Esophagus squamous epithelium (tissue), 5 donors: Measurements from ENCODE around the gene HEMGN. TPM values are rescaled to one million over a fixed set of nuclear protein-coding genes. Genes with fewer than 3 reads are reported as not detected.

Experiments
- DNase-seq: peaks from one replicate; lab custom pipeline; 2025; lab: John Stamatoyannopoulos, UW
- H3K27ac ChIP-seq, 4 donors: fragments of 200-600 bp; sonication (generic); one replicate each; pipeline ENCODE4 v1.5.1; 2016 to 2019; ENCODE audit warnings: mild to moderate bottlenecking in 1 of 4
- H3K27me3 ChIP-seq, 4 donors: fragments of 200-600 bp; sonication (generic); 1 replicate in 3 of 4; 2 replicates in 1 of 4; pipeline versions ENCODE4 v1.5.1 to v1.6.0; 2017 to 2021; ENCODE audit warnings: antibody characterized with exemption in 1 of 4
- H3K36me3 ChIP-seq, 3 donors: fragments of 200-600 bp; sonication (generic); one replicate each; pipeline ENCODE4 v1.5.1; 2016 to 2019
- H3K4me1 ChIP-seq, 3 donors: fragments of 200-600 bp; sonication (generic); one replicate each; pipeline ENCODE4 v1.5.1; 2017 to 2019
- H3K4me3 ChIP-seq, 4 donors: fragments of 200-600 bp; sonication (generic); 1 replicate in 3 of 4; 2 replicates in 1 of 4; pipeline ENCODE4 v1.5.1; 2016 to 2019; ENCODE audit warnings: mild to moderate bottlenecking in 2 of 4, moderate library complexity in 1 of 4
- H3K9me3 ChIP-seq, 3 donors: fragments of 200-600 bp; sonication (generic); one replicate each; pipeline ENCODE4 v1.5.1; 2016 to 2019
- POLR2A ChIP-seq, 4 donors: fragments of 450-650 bp; IDR thresholded peaks; one replicate each; pipeline ENCODE4 v1.6.1; 2017; ENCODE audit warnings: antibody characterized with exemption in 4 of 4, mild to moderate bottlenecking in 4 of 4, moderate library complexity in 3 of 4
- WGBS, 2 donors: methylation state at CpG; one replicate each; pipeline ENCODE4 v1.1.5; 2018; 5-methylcytosine and 5-hydroxymethylcytosine counted together
- intact Hi-C: fragments of 100-400 bp; cut with DNase I; formaldehyde crosslinking; loops from one replicate; pipeline ENCODE4 v1.15.0; 2022
- total RNA-seq, 4 donors: library from RNA; depleted of rRNA; stranded (reverse); fragments of >200 nt; gene quantifications; one replicate each; pipeline ENCODE4 v1.1.0, GENCODE V29; 2016
- TF ChIP-seq, protein P1 (sequence below), 6 experiments: fragments of 450-650 bp in 4 of 6; fragments of 200-600 bp in 2 of 6; sonication (generic) in 2 of 6; IDR thresholded peaks; one replicate each; pipeline ENCODE4 v1.5.1; 2016 to 2019; ENCODE audit warnings: antibody characterized with exemption in 6 of 6, mild to moderate bottlenecking in 4 of 6, moderate library complexity in 4 of 6
- donor health status: DM: yes; HTN: yes; CAD: no.

HEMGN gene
- total RNA-seq, 4 donors from 2014 or later = not detected

DNA sequence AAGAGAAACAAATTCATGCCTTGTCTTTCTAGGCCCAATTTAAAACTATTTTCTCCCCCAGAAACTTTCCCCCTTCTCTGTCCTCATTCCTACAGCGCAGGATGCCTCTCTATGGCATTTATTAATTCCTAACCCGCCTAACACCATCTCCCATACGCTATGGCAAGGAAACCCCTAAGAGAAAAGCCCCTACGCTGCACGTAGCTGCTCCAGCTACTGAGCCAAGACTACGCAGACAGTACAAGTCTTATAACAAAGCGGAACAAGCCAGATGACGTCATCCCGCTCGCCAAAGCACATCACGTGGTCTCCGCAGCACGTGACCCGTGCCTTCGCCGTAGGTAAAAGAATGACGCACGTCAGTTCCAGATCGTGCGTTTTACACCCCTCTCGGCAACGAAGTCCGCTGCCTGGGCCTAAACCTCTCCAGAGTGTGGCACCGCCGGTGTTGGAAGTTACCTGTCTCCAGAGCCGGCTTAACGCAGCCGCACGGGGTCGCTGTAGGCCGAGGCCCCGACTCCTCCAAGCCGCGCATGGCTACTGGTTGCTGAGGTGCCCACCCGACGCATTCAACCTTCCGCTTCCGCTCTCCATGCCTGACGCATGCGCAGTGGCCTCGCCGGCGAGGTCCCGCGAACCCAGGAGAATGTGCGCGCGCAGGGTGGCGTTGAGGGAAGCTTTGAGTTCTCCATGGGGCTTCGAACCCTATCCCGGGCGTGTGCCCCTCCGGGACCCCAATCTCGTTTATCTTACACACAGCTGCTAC is 15.8 kb downstream of the HEMGN start, which contains the start of gene TRMO:
Gene TRMO, minus strand, starts transcription at position 542 of the 766 bp plus-strand sequence. Its CDS starts 7 bp downstream, at position 535.
- peaks cover 9 to 48% (median 17%) of the 10 kb centered on the region in 3 donors for H3K4me1 ChIP-seq
- H3K36me3 ChIP-seq = no peaks in the 10 kb centered on the region
- WGBS, 2 donors = 0 to 2% methylated on average over 26 to 43 of the region's 54 CpGs
- peak within 1 kb of the TSS; percentile 96 to 99 (median 98) for H3K27ac ChIP-seq
- no peaks in the 10 kb centered on the region for H3K9me3 ChIP-seq
- H3K4me3 ChIP-seq = peak within 1 kb of the TSS; percentile 55 to 91 (median 62)
- intact Hi-C loops = loop anchor here (10.0 kb wide), 1 partner anchor 113 kb away; no protein-coding TSS in a partner anchor
- TF ChIP-seq, protein P1, sequence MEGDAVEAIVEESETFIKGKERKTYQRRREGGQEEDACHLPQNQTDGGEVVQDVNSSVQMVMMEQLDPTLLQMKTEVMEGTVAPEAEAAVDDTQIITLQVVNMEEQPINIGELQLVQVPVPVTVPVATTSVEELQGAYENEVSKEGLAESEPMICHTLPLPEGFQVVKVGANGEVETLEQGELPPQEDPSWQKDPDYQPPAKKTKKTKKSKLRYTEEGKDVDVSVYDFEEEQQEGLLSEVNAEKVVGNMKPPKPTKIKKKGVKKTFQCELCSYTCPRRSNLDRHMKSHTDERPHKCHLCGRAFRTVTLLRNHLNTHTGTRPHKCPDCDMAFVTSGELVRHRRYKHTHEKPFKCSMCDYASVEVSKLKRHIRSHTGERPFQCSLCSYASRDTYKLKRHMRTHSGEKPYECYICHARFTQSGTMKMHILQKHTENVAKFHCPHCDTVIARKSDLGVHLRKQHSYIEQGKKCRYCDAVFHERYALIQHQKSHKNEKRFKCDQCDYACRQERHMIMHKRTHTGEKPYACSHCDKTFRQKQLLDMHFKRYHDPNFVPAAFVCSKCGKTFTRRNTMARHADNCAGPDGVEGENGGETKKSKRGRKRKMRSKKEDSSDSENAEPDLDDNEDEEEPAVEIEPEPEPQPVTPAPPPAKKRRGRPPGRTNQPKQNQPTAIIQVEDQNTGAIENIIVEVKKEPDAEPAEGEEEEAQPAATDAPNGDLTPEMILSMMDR (IDR thresholded peaks at IDR 0.05) = peak; percentile 23 to 77 (median 50)
- peak in 3 of 4 donors; percentile 40 to 86 (median 84) for TF ChIP-seq POLR2A (IDR thresholded peaks at IDR 0.05)
- DNase-seq = peak; percentile 93
- peaks cover 0 to 5% (median 0%) of the 10 kb centered on the region in 4 donors for H3K27me3 ChIP-seq

DNA sequence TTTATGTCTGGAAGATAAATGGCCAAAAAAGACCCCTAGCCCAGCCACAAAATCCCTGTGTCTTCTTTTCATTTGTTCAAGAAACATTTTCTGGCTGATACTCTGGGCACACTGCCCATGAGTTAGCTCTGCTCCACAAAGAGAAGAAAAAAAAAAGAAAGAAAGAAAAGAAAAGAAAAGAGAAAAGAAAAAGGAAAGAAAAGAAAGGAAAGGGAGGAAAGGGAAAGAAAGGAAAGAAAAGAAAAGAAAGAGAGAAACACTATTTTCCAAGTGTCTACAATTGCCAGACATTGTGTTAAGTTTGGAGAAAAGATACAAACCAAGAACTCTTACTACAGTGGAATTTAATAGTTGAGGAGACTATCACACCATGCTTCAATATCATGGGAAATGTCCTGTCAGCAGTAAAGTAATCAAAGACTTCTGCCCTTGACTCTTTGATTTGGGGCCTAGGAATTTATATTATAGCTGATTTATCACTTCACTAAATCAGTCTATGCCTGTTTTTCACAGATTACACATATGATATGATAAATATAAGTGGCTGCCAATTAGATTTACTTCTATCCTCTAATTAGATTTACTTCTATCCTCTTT is 18.7 kb downstream of the HEMGN start:
- intact Hi-C loops = no loop called here
- DNase-seq = no peak
- Histone ChIP-seq H3K36me3 (peaks cover 0 to 19% (median 0%) of the 10 kb centered on the region in 3 donors), H3K9me3 (no peaks in the 10 kb centered on the region), H3K4me3 (no peak overlapping the region), H3K4me1 (peaks cover 9 to 48% (median 17%) of the 10 kb centered on the region in 3 donors), H3K27me3 (no peaks in the 10 kb centered on the region), H3K27ac (peak overlapping the region in 1 of 4 donors; percentile 98)
- TF ChIP-seq, protein P1 (IDR thresholded peaks at IDR 0.05) = no peak
- no peak for TF ChIP-seq POLR2A (IDR thresholded peaks at IDR 0.05)

DNA sequence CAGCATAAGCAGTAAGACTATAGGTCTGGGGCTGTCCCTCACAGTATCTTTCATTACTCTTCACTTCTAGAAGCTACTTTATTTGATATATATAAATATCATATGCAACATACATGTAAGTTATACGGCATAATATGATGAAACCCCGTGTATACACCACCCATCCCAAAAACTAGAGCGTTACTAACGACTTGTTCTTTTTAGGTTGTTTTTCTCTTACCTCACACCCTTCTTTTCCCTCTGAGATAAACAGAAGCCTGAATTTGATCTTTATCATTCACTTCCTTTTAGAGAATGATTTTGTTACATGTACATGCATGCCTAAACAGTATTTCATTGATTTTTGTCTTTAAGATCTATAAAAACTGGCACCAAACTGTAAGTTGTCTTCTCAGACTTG is 19.4 kb downstream of the HEMGN start:
- H3K27ac ChIP-seq = no peak overlapping the region
- peaks cover 9 to 41% (median 17%) of the 10 kb centered on the region in 3 donors for H3K4me1 ChIP-seq
- peaks cover 0 to 24% (median 0%) of the 10 kb centered on the region in 3 donors for H3K36me3 ChIP-seq
- H3K27me3 ChIP-seq = no peaks in the 10 kb centered on the region
- no peaks in the 10 kb centered on the region for H3K9me3 ChIP-seq
- WGBS, 2 donors = 35 to 49% methylated on average over 4 of the region's 4 CpGs
- intact Hi-C loops = no loop called here
- no peak overlapping the region for H3K4me3 ChIP-seq
- TF ChIP-seq, protein P1 (IDR thresholded peaks at IDR 0.05) = no peak
- TF ChIP-seq POLR2A (IDR thresholded peaks at IDR 0.05) = no peak
- DNase-seq = no peak

DNA sequence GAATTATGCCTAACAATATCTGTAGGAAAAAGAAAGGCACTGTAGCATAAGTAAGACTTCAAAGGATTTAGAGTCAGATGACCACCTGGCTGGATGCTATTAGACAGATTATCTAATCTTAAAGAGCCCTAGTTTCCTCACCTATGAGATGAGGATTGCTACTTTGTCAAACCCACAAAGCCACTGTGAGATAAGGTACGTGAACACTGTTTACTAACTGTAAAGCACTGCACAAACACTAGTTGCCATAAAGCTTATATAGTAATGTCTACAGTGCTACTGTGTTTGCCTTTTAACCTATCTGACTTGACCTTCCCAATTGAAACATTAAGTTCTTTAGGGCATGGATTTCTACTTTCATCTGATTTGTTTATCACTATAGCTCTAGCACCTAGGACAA is 26.0 kb downstream of the HEMGN start:
- H3K36me3 ChIP-seq = peaks cover 13 to 91% (median 14%) of the 10 kb centered on the region in 3 donors
- intact Hi-C loops = no loop called here
- no peak overlapping the region for H3K27ac ChIP-seq
- 71 to 72% methylated on average over 1 of the region's 1 CpG for WGBS, 2 donors
- DNase-seq = no peak
- no peak overlapping the region for H3K4me3 ChIP-seq
- H3K9me3 ChIP-seq = no peaks in the 10 kb centered on the region
- H3K27me3 ChIP-seq = no peaks in the 10 kb centered on the region
- H3K4me1 ChIP-seq = peaks cover 0 to 40% (median 0%) of the 10 kb centered on the region in 3 donors
- TF ChIP-seq, protein P1 (IDR thresholded peaks at IDR 0.05) = no peak
- TF ChIP-seq POLR2A (IDR thresholded peaks at IDR 0.05) = no peak

DNA sequence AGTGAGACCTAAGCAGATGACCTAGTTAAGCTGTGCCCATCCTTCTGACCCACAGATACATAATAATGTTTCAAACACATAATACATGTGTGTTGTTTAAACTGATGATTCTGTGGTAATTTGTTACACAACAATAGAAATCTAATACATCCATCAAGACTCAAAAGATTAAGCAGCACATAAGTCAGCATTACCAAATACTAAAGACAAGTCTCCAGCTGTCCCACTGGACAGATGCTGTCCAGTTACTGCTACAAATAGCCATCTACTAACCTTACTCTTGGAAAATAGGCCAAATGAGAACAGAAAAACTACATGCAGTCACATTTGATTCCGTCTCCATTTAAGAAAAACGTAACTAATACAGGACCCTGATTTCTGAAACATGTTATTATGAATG is 26.4 kb downstream of the HEMGN start:
- no peak for DNase-seq
- Histone ChIP-seq H3K4me3 (no peak overlapping the region), H3K27ac (no peak overlapping the region), H3K27me3 (no peaks in the 10 kb centered on the region), H3K4me1 (peaks cover 0 to 44% (median 0%) of the 10 kb centered on the region in 3 donors), H3K9me3 (no peaks in the 10 kb centered on the region), H3K36me3 (peaks cover 13 to 91% (median 14%) of the 10 kb centered on the region in 3 donors)
- intact Hi-C loops = no loop called here
- 97 to 100% methylated on average over 2 of the region's 2 CpGs for WGBS, 2 donors
- TF ChIP-seq, protein P1 (IDR thresholded peaks at IDR 0.05) = no peak
- no peak for TF ChIP-seq POLR2A (IDR thresholded peaks at IDR 0.05)
